Aorta (tissue), 5 donors: ENCODE data around the gene HMGA1. TPM values are rescaled to one million over a fixed set of nuclear protein-coding genes. Genes with fewer than 3 reads are reported as not detected.

ENCODE experiments used
- ATAC-seq: fragments of 200-7000 bp; cut with Tn5 transposase; one replicate; pipeline ENCODE4 v1.9.1; 2022; ENCODE audit warnings: moderate library complexity; ENCODE audit not compliant: low FRiP score
- DNase-seq, 2 donors: peaks; one replicate each; pipeline ENCODE4 v3.0.0-alpha.2; 2020
- H3K27ac ChIP-seq, 2 donors: one replicate each; pipeline ENCODE4 v1.5.1; 2013; ENCODE audit warnings: low read length in 2 of 2, mild to moderate bottlenecking in 2 of 2, moderate library complexity in 2 of 2, control low read depth in 1 of 2, inconsistent platforms in 1 of 2, low read depth in 1 of 2
- H3K27me3 ChIP-seq, 2 donors: one replicate each; pipeline ENCODE4 v1.6.1; 2013; ENCODE audit warnings: control low read depth in 1 of 2, low read length in 1 of 2, mild to moderate bottlenecking in 1 of 2, moderate library complexity in 1 of 2; ENCODE audit not compliant: insufficient read depth in 2 of 2, control insufficient read depth in 1 of 2
- H3K36me3 ChIP-seq, 2 donors: one replicate each; pipeline ENCODE4 v1.6.1; 2013; ENCODE audit warnings: control low read depth in 1 of 2, low read length in 1 of 2, mild to moderate bottlenecking in 1 of 2; ENCODE audit not compliant: insufficient read depth in 2 of 2, control insufficient read depth in 1 of 2
- H3K4me1 ChIP-seq, 2 donors: one replicate each; pipeline ENCODE4 v1.6.1; 2013; ENCODE audit warnings: low read length in 2 of 2, control low read depth in 1 of 2, mild to moderate bottlenecking in 1 of 2, moderate library complexity in 1 of 2; ENCODE audit not compliant: insufficient read depth in 2 of 2, control insufficient read depth in 1 of 2
- H3K4me3 ChIP-seq, 2 donors: one replicate each; pipeline ENCODE4 v1.5.1; 2013; ENCODE audit warnings: low read length in 2 of 2, control low read depth in 1 of 2, mild to moderate bottlenecking in 1 of 2
- H3K9me3 ChIP-seq: one replicate; pipeline ENCODE4 v1.6.1; 2013; ENCODE audit warnings: mild to moderate bottlenecking, low read length; ENCODE audit not compliant: control insufficient read depth
- WGBS, 2 donors: extraction: QIAGEN DNeasy Blood & Tissue Kit; methylation state at CpG; one replicate each; pipeline ENCODE4 v1.1.7; 2013; 5-methylcytosine and 5-hydroxymethylcytosine counted together
- intact Hi-C, 2 donors: fragments of 100-400 bp; cut with DNase I; formaldehyde crosslinking; loops; one replicate each; pipeline versions ENCODE4 v1.14.2 to v1.15.0; 2022
- long read RNA-seq, 2 donors: library from polyadenylated mRNA; unstranded; transcript quantifications; one replicate each; pipeline ENCODE4 v2.0.0, GENCODE V29; 2020 to 2021
- polyA plus RNA-seq, 2 donors: library from polyadenylated mRNA; stranded (reverse); fragments of 200-250 nt; gene quantifications; one replicate each; pipeline ENCODE4 v1.2.3, GENCODE V29; 2013
- total RNA-seq, 2 donors: library from RNA; stranded (reverse); fragmentation: NEBNext Ultra II Directional; extraction: Animal tissue kit (Norgen Biotek cat#: 25700); gene quantifications; one replicate each; pipeline ENCODE4 v1.2.1, GENCODE V29; 2021
- donor health status: healthy with polysubstance abuse.
- donor health status: Bipolar disorder and iron deficiency.
- donor health status: DM: no; HTN: no; CAD: no.
- donor health status: DM: no; HTN: no; CAD: no.
- donor health status: DM: yes; HTN: yes; CAD: no.

The HMGA1 gene
- total RNA-seq (10 to 100 TPM; 18.0 to 19.2 TPM), polyA plus RNA-seq (10 to 100 TPM; 11.0 to 25.5 TPM)
- long read RNA-seq, donor 1, transcript HMGA1-205 (5 exons, 2,159 nt): major isoform, 7 of 27 reads
- long read RNA-seq, donor 1, transcript HMGA1-201 (6 exons, 1,920 nt): minor isoform, 6 of 27 reads
- long read RNA-seq, donor 1, partial matches to known transcripts: 8 of 27 reads
- long read RNA-seq, donor 1, other reads (novel, unspliced or antisense): 3 of 27 reads
- long read RNA-seq, donor 2, partial matches to known transcripts: 2 of 6 reads
- long read RNA-seq, donor 2, other reads (novel, unspliced or antisense): 0 of 6 reads

- no peaks in the 10 kb centered on the region for H3K9me3 ChIP-seq
- peak within 1 kb of the TSS; percentile 81 to 89 for H3K4me3 ChIP-seq
- H3K36me3 ChIP-seq: no peaks in the 10 kb centered on the region
- ATAC-seq (peak; percentile 93), DNase-seq (peak; percentile 92 to 95)
- H3K27ac ChIP-seq: peak within 1 kb of the TSS; percentile 21 to 67
- H3K27me3 ChIP-seq: peaks cover 0 to 2% of the 10 kb centered on the region in 2 donors
- WGBS, 2 donors: 2% methylated on average over 83 to 91 of the region's 91 CpGs
- H3K4me1 ChIP-seq: no peaks in the 10 kb centered on the region
- intact Hi-C loops: no loop called here
These were observed at the start of gene HMGA1 for GRCh38 chr6:34236443-34237315. HMGA1 (plus strand) TSS chr6:34236873; CDS start chr6:34240781, 3,908 bp downstream.

- Histone ChIP-seq H3K27me3 (no peaks in the 10 kb centered on the region), H3K4me1 (no peaks in the 10 kb centered on the region), H3K4me3 (no peak overlapping the region), H3K9me3 (no peaks in the 10 kb centered on the region), H3K36me3 (no peaks in the 10 kb centered on the region), H3K27ac (no peak overlapping the region)
- 86 to 90% methylated on average over 12 of the region's 12 CpGs for WGBS, 2 donors
- ATAC-seq (no peak), DNase-seq (peak; percentile 59 to 66)
- intact Hi-C loops: loop anchor here (10.0 kb wide), 1 partner anchor 415 kb away; no protein-coding TSS in a partner anchor
These were observed 46.7 kb upstream of the HMGA1 start for GRCh38 chr6:34189806-34190503.

GRCh38 chr6:34190504-34191122 lies 46.1 kb upstream of the HMGA1 start:
- no peak overlapping the region for H3K27ac ChIP-seq
- no peaks in the 10 kb centered on the region for H3K4me1 ChIP-seq
- intact Hi-C loops: loop anchor here (10.0 kb wide), 1 partner anchor 414 kb away; no protein-coding TSS in a partner anchor
- WGBS, 2 donors: 82 to 87% methylated on average over 14 of the region's 14 CpGs
- no peaks in the 10 kb centered on the region for H3K36me3 ChIP-seq
- no peak overlapping the region for H3K4me3 ChIP-seq
- H3K27me3 ChIP-seq: no peaks in the 10 kb centered on the region
- ATAC-seq: no peak
- no peaks in the 10 kb centered on the region for H3K9me3 ChIP-seq
- peak in 1 of 2 donors; percentile 55 for DNase-seq

- Histone ChIP-seq H3K27me3 (no peaks in the 10 kb centered on the region), H3K9me3 (no peaks in the 10 kb centered on the region), H3K36me3 (no peaks in the 10 kb centered on the region), H3K4me3 (no peak overlapping the region), H3K4me1 (no peaks in the 10 kb centered on the region), H3K27ac (no peak overlapping the region)
- peak in 1 of 2 donors; percentile 50 for DNase-seq
- intact Hi-C loops: loop anchor here (2.0 to 10.0 kb wide), 3 partner anchors 48 to 410 kb away; no protein-coding TSS in a partner anchor
- 89 to 95% methylated on average over 3 of the region's 3 CpGs for WGBS, 2 donors
- no peak for ATAC-seq
These were observed 41.9 kb upstream of the HMGA1 start for GRCh38 chr6:34194772-34195171.

DNA sequence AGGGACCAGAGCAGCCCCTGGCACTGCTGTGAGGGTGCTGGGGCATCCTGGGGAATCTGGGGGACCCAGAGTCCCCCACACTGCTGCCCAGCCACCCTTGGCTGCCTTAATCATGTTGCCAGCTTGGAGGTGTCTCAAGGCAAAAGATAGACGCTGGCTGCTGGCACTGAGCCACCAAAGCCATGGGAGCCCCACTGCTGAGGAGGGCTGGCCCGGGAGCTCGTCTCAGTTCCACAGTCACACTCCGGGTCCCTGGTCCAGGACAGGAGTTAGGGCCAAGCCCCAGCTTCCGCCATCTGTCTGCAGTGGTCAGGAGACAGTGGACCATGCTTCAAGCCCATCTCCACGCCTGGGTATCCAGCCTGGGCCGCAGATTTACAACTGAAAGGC lies 41.0 kb upstream of the HMGA1 start:
- H3K27ac ChIP-seq: no peak overlapping the region
- intact Hi-C loops: loop anchor here (2.0 to 10.0 kb wide), 3 partner anchors 47 to 409 kb away; no protein-coding TSS in a partner anchor

GRCh38 chr6:34196116-34196832 lies 40.4 kb upstream of the HMGA1 start:
- peak overlapping the region in 1 of 2 donors; percentile 3 for H3K4me3 ChIP-seq
- DNase-seq: peak; percentile 92 to 98
- no peaks in the 10 kb centered on the region for H3K9me3 ChIP-seq
- peak; percentile 98 for ATAC-seq
- H3K4me1 ChIP-seq: no peaks in the 10 kb centered on the region
- no peaks in the 10 kb centered on the region for H3K36me3 ChIP-seq
- no peaks in the 10 kb centered on the region for H3K27me3 ChIP-seq
- intact Hi-C loops: loop anchor here (5.0 to 10.0 kb wide), 2 partner anchors 46 to 409 kb away; no protein-coding TSS in a partner anchor
- no peak overlapping the region for H3K27ac ChIP-seq
- 3 to 5% methylated on average over 49 to 54 of the region's 54 CpGs for WGBS, 2 donors

More for the DNA sequence above, 41.0 kb upstream of the HMGA1 start:
- Histone ChIP-seq H3K36me3 (no peaks in the 10 kb centered on the region), H3K4me3 (no peak overlapping the region), H3K27me3 (no peaks in the 10 kb centered on the region), H3K9me3 (no peaks in the 10 kb centered on the region), H3K4me1 (no peaks in the 10 kb centered on the region)
- DNase-seq: peak in 1 of 2 donors; percentile 74
- no peak for ATAC-seq
- WGBS, 2 donors: 25 to 35% methylated on average over 7 of the region's 7 CpGs

GRCh38 chr6:34196833-34197195 lies 39.9 kb upstream of the HMGA1 start:
- H3K4me1 ChIP-seq: no peaks in the 10 kb centered on the region
- 52 to 59% methylated on average over 8 to 10 of the region's 10 CpGs for WGBS, 2 donors
- ATAC-seq (no peak), DNase-seq (no peak)
- intact Hi-C loops: loop anchor here (5.0 to 10.0 kb wide), 2 partner anchors 45 to 408 kb away; no protein-coding TSS in a partner anchor
- no peak overlapping the region for H3K4me3 ChIP-seq
- H3K9me3 ChIP-seq: no peaks in the 10 kb centered on the region
- H3K36me3 ChIP-seq: no peaks in the 10 kb centered on the region
- H3K27ac ChIP-seq: no peak overlapping the region
- H3K27me3 ChIP-seq: no peaks in the 10 kb centered on the region
